HCT116 (cell line): ENCODE data around the gene LAMA4. TPM values are rescaled to one million over a fixed set of nuclear protein-coding genes. Genes with fewer than 3 reads are reported as not detected.
A peak's percentile ranks its signal among the peaks of the same experiment; 100 is the strongest.

Experiments
- ATAC-seq: fragments of 200-7000 bp; cut with Tn5 transposase; 2 replicates; pipeline ENCODE4 v1.9.1; 2020; ENCODE audit warnings: mild to moderate bottlenecking, moderate library complexity
- BruUV-seq: library from RNA; stranded (reverse); fragments of 400-500 nt; replicated peaks from 2 replicates; lab custom pipeline; 2021; lab: Mats Ljungman, UMichigan
- CTCF ChIA-PET: fragments of 300-600 bp; sonication (Branson Sonifier 250); formaldehyde crosslinking; loops from one replicate; lab custom pipeline; 2021; ENCODE audit warnings: antibody characterized with exemption; lab: Charles Lee
- POLR2A ChIA-PET: fragments of 300-600, 350-600 bp; sonication (Branson Sonifier 250); formaldehyde crosslinking; loops from one replicate; lab custom pipeline; 2021; ENCODE audit warnings: antibody characterized with exemption; lab: Charles Lee
- RAD21 ChIA-PET, 2 experiments: fragments of 300-600 bp; sonication (Branson Sonifier 250); formaldehyde crosslinking; loops; one replicate each; lab custom pipeline; 2023; ENCODE audit warnings: low total read pairs in 2 of 2; ENCODE audit not compliant: uncharacterized antibody in 2 of 2, unreplicated experiment in 2 of 2, low non-redundant PET in 1 of 2; lab: Charles Lee
- DNase-seq: peaks from one replicate; pipeline ENCODE4 v3.0.0-alpha.2; 2010; ENCODE audit warnings: low read depth, low spot score
- H2AFZ ChIP-seq: fragments of 200-600 bp; shearing (Covaris generic), sonication (generic); 2 replicates; pipeline ENCODE4 v1.6.1; 2017; ENCODE audit warnings: low read depth, mixed run types, mixed read lengths, antibody characterized with exemption, low read length; ENCODE audit not compliant: poor library complexity, severe bottlenecking
- H3K27ac ChIP-seq: 2 replicates; pipeline ENCODE4 v1.5.1; 2012; ENCODE audit warnings: low read depth, low read length
- H3K27me3 ChIP-seq: fragments of 200-600 bp; sonication (generic); 2 replicates; pipeline ENCODE4 v1.6.1; 2016; ENCODE audit warnings: mixed run types, low read length, mixed read lengths; ENCODE audit not compliant: insufficient read depth
- H3K36me3 ChIP-seq, 2 experiments: fragments of 200-500 bp in 1 of 2; fragments of 200-600 bp in 1 of 2; sonication (Bioruptor generic) in 1 of 2; sonication (generic) in 1 of 2; 2 replicates each; pipeline versions ENCODE4 v1.5.1 to v1.6.1; 2014 to 2016; ENCODE audit warnings: low read length in 2 of 2, inconsistent platforms in 1 of 2, mixed read lengths in 1 of 2, mixed run types in 1 of 2; ENCODE audit not compliant: insufficient read depth in 2 of 2, control insufficient read depth in 1 of 2
- H3K4me1 ChIP-seq, 2 experiments: fragments of 200-600 bp in 1 of 2; sonication (generic) in 1 of 2; 2 replicates each; pipeline versions ENCODE4 v1.5.1 to v1.6.1; 2012 to 2017; ENCODE audit warnings: low read length in 2 of 2, inconsistent platforms in 1 of 2, mild to moderate bottlenecking in 1 of 2, mixed read lengths in 1 of 2, mixed run types in 1 of 2, moderate library complexity in 1 of 2; ENCODE audit not compliant: insufficient read depth in 2 of 2, control insufficient read depth in 1 of 2
- H3K4me2 ChIP-seq: fragments of 200-600 bp; sonication (generic); 2 replicates; pipeline ENCODE4 v1.6.1; 2017; ENCODE audit warnings: mixed run types, low read length, mixed read lengths
- H3K4me3 ChIP-seq, 2 experiments: fragments of 200-600 bp in 1 of 2; sonication (generic) in 1 of 2; replicated peaks in 1 of 2; 2 replicates each; pipeline ENCODE4 v1.5.1; 2011 to 2016; ENCODE audit warnings: low read length in 2 of 2, control low read depth in 1 of 2, low read depth in 1 of 2, mild to moderate bottlenecking in 1 of 2, mixed read lengths in 1 of 2, mixed run types in 1 of 2
- H3K79me2 ChIP-seq: fragments of 200-600 bp; sonication (generic); 2 replicates; pipeline ENCODE4 v1.6.1; 2017; ENCODE audit warnings: mild to moderate bottlenecking, mixed run types, low read length, moderate library complexity, mixed read lengths; ENCODE audit not compliant: insufficient read depth
- H3K9ac ChIP-seq: fragments of 200-600 bp; sonication (generic); 2 replicates; pipeline ENCODE4 v1.6.1; 2016; ENCODE audit warnings: low read length, mixed read lengths
- H3K9me2 ChIP-seq: fragments of 200-600 bp; sonication (generic), shearing (Covaris generic); 2 replicates; pipeline ENCODE4 v1.6.1; 2017; ENCODE audit warnings: mixed run types, mild to moderate bottlenecking, moderate library complexity; ENCODE audit not compliant: insufficient read depth
- H3K9me3 ChIP-seq, 2 experiments: fragments of 200-500 bp in 1 of 2; fragments of 200-600 bp in 1 of 2; sonication (Bioruptor generic) in 1 of 2; sonication (generic) in 1 of 2; 2 replicates each; pipeline ENCODE4 v1.6.1; 2014 to 2017; ENCODE audit warnings: low read length in 2 of 2, mixed read lengths in 2 of 2, inconsistent platforms in 1 of 2, low read depth in 1 of 2, mild to moderate bottlenecking in 1 of 2, mixed run types in 1 of 2, moderate library complexity in 1 of 2; ENCODE audit not compliant: control insufficient read depth in 1 of 2, insufficient read depth in 1 of 2
- H4K20me1 ChIP-seq: fragments of 200-600 bp; sonication (generic), shearing (Covaris generic); 2 replicates; pipeline ENCODE4 v1.6.1; 2017; ENCODE audit warnings: mixed run types, mild to moderate bottlenecking, moderate library complexity; ENCODE audit not compliant: insufficient read depth
- POLR2A ChIP-seq: IDR thresholded peaks from 2 replicates; pipeline ENCODE4 v1.7.0; 2011; ENCODE audit warnings: borderline replicate concordance; ENCODE audit not compliant: insufficient read depth, insufficient read length; ENCODE audit errors: extremely low read depth
- RAD21 ChIP-seq: IDR thresholded peaks from 2 replicates; pipeline ENCODE4 v1.6.1; 2012; ENCODE audit warnings: low read depth, mild to moderate bottlenecking
- SP1 ChIP-seq: IDR thresholded peaks from 2 replicates; pipeline ENCODE4 v1.6.1; 2012; ENCODE audit warnings: low read depth
- TCF7L2 ChIP-seq: IDR thresholded peaks from 2 replicates; pipeline ENCODE4 v1.7.0; 2011; ENCODE audit warnings: borderline replicate concordance, inconsistent platforms; ENCODE audit not compliant: insufficient read depth, insufficient read length; ENCODE audit errors: extremely low read depth
- intact Hi-C: fragments of 100-400 bp; cut with micrococcal nuclease; formaldehyde crosslinking; loops from 2 replicates; pipeline ENCODE4 v1.10.0; 2022
- total RNA-seq: library from RNA; stranded (reverse); gene quantifications from one replicate; pipeline ENCODE4 v1.2.1, GENCODE V29; 2021; ENCODE audit not compliant: unreplicated experiment
- TF ChIP-seq, protein P1 (sequence below), 3 experiments: fragments of 200-600 bp in 1 of 3; sonication (generic) in 1 of 3; IDR thresholded peaks in 2 of 3; conservative IDR thresholded peaks in 1 of 3; 2 replicates each; pipeline ENCODE4 v1.5.1; 2012 to 2017; ENCODE audit warnings: low read depth in 2 of 3, low read length in 2 of 3, antibody characterized with exemption in 1 of 3, borderline replicate concordance in 1 of 3, control low read depth in 1 of 3, mild to moderate bottlenecking in 1 of 3, mixed read lengths in 1 of 3, mixed run types in 1 of 3, moderate library complexity in 1 of 3; ENCODE audit not compliant: insufficient read depth in 1 of 3

The LAMA4 gene
- total RNA-seq, 1 experiment from 2014 or later, result 2.2 TPM

DNA sequence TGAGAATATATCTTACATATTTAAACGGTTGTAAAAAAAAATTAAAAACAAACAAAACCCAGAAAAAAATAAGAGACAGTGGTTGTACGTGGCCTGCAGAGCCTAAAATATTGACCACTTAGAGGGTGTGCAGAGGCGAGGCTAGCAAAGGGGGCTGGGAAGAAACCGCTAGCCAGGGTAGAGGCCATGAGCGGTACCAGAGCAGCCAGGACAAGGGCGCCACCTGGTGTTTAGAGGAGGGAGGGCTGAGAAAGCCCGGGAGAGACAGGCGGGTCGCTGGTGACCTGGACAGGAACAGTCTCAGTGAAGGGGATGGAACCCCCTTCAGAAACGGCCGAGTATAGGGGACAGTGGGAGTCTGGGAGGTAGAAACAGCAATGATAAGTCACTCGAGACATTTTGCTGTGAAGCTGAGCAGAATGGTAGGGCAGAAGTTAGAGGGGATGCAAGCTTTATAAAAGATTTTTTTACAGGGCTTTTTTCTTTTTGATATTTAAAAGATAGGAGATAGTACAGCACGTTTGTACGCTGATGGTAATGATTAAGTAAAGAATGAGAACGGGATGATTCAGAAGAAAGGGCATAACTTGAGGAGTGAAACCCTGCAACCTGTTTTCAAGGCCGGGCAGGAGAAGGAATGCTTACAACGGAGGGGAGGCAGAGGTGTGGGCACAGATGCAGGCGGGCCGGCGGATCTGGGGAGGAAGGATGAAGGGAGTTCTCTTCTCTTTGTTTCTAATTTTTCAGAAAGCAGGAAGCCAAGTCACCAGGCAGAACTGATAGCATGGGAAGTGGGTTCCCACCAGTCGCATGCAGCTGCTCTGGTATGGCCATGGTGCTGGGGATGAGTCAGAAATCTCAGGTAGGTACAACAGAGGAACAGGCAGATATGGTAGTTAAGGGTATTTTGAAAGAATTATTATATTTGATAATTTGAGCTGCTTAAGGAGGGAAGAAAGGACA lies 90.8 kb downstream of the LAMA4 start:
- Histone ChIP-seq H3K9me3 (no peaks in the 10 kb centered on the region), H3K4me3 (no peak overlapping the region), H3K4me1 (0 out of 4 replicates have a peak, but pooled peaks cover 0 to 5% of the 10 kb centered on the region in 2 experiments), H3K27me3 (no peaks in the 10 kb centered on the region), H3K36me3 (no peaks in the 10 kb centered on the region), H2AFZ (peak overlapping the region; percentile 84), H3K9me2 (no peaks in the 10 kb centered on the region), H3K79me2 (no peaks in the 10 kb centered on the region), H3K27ac (no peak overlapping the region), H3K4me2 (peak overlapping the region; percentile 31), H4K20me1 (peaks cover 4% of the 10 kb centered on the region; the same call in 1 of the 2 replicates), H3K9ac (no peak overlapping the region)
- TF ChIP-seq RAD21, result peak; percentile 93
- no peak for TF ChIP-seq TCF7L2
- TF ChIP-seq SP1, result no peak
- TF ChIP-seq POLR2A, result no peak
- TF ChIP-seq, protein P1, sequence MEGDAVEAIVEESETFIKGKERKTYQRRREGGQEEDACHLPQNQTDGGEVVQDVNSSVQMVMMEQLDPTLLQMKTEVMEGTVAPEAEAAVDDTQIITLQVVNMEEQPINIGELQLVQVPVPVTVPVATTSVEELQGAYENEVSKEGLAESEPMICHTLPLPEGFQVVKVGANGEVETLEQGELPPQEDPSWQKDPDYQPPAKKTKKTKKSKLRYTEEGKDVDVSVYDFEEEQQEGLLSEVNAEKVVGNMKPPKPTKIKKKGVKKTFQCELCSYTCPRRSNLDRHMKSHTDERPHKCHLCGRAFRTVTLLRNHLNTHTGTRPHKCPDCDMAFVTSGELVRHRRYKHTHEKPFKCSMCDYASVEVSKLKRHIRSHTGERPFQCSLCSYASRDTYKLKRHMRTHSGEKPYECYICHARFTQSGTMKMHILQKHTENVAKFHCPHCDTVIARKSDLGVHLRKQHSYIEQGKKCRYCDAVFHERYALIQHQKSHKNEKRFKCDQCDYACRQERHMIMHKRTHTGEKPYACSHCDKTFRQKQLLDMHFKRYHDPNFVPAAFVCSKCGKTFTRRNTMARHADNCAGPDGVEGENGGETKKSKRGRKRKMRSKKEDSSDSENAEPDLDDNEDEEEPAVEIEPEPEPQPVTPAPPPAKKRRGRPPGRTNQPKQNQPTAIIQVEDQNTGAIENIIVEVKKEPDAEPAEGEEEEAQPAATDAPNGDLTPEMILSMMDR (IDR thresholded peaks at IDR 0.05 in 2 of 3, conservative IDR thresholded peaks at IDR 0.05 in 1 of 3; ENCODE audit: borderline replicate concordance in 1 of 3, insufficient read depth in 1 of 3, low read depth in 2 of 3, low read length in 2 of 3), result peak; percentile 83 to 97 (median 93)
- no TSS peak for BruUV-seq
- peak; percentile 33 for DNase-seq
- peak; percentile 100 for ATAC-seq
- intact Hi-C loops, result loop anchor here (1.0 kb wide), 3 partner anchors 77 to 453 kb away; no protein-coding TSS in a partner anchor
- ChIA-PET POLR2A (no interaction called here), RAD21 (interaction anchor here in 1 of 2 experiments (0.6 kb wide), 1 partner anchor 77 kb away, joined by 3 read pairs; no protein-coding TSS in a partner anchor), CTCF (interaction anchor here (0.8 to 2.5 kb wide), 11 partner anchors 9 to 905 kb away, joined by 3 to 13 read pairs (median 4); partner anchors contain the start of genes FAM229B and TUBE1)
